NT2/D1 (cell line): ENCODE results near the gene GRM2.

Experiments used
- YY1 ChIP-seq: IDR thresholded peaks from 2 replicates; pipeline ENCODE4 v1.6.1; 2011; ENCODE audit not compliant: insufficient read length, insufficient read depth
- ZNF274 ChIP-seq: IDR thresholded peaks from 2 replicates; pipeline ENCODE4 v1.6.1; 2011; ENCODE audit warnings: mild to moderate bottlenecking, low read depth, low read length

DNA sequence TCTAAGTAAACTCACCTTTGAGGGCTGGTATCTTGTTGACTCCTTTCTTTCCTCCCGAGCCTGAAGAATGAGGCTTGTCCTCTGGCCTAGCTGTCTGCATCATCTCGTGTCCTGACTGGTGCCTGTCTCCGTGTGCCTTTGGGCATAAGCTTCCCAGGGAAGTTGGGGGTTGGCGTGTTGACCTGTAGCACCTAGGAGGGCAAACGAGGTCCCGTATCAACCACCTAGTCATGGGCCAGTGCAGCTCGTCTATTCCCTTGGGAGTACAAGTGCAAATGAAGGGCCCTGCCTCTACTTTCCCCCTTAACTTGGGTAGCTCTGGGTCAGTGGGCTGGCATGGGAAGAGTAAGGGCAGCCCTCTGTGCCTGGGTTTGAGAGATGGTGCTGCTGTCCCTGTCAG is 27.1 kb upstream of the GRM2 start:
- no peak for TF ChIP-seq ZNF274
- TF ChIP-seq YY1 = no peak
